Lower lobe of right lung (tissue), 2 donors: ENCODE data around the gene ZNF219. TPM values are rescaled to one million over a fixed set of nuclear protein-coding genes. Genes with fewer than 3 reads are reported as not detected.

Experiments
- ATAC-seq, 2 donors: fragments of 200-7000 bp; cut with Tn5 transposase; one replicate each; pipeline ENCODE4 v1.9.1; 2020 to 2022; ENCODE audit warnings: mild to moderate bottlenecking in 2 of 2, moderate library complexity in 2 of 2
- DNase-seq: peaks from one replicate; pipeline ENCODE4 v3.0.0-alpha.2; 2020
- H3K27ac ChIP-seq: fragments of 200-600 bp; one replicate; pipeline ENCODE4 v1.8.0; 2022
- H3K27me3 ChIP-seq: fragments of 200-600 bp; one replicate; pipeline ENCODE4 v1.8.0; 2022; ENCODE audit warnings: low read depth
- H3K36me3 ChIP-seq: fragments of 200-600 bp; one replicate; pipeline ENCODE4 v1.8.0; 2022; ENCODE audit warnings: mild to moderate bottlenecking
- H3K4me1 ChIP-seq: fragments of 200-600 bp; one replicate; pipeline ENCODE4 v1.8.0; 2022
- H3K4me3 ChIP-seq: fragments of 200-600 bp; one replicate; pipeline ENCODE4 v1.8.0; 2022; ENCODE audit warnings: mild to moderate bottlenecking
- H3K9me3 ChIP-seq: fragments of 200-600 bp; one replicate; pipeline ENCODE4 v1.8.0; 2022
- intact Hi-C: fragments of 100-400 bp; cut with DNase I; formaldehyde crosslinking; loops from one replicate; pipeline ENCODE4 v1.11.0; 2022
- total RNA-seq: library from RNA; stranded (reverse); fragmentation: NEBNext Ultra II Directional; extraction: Animal tissue kit (Norgen Biotek cat#: 25700); gene quantifications from one replicate; pipeline ENCODE4 v1.2.1, GENCODE V29; 2021
- TF ChIP-seq, protein P1 (sequence below): fragments of 200-600 bp; IDR thresholded peaks from one replicate; pipeline ENCODE4 v1.8.0; 2022; ENCODE audit warnings: antibody characterized with exemption, mild to moderate bottlenecking
- donor health status: DM: no; HTN: yes; CAD: no; lungs with severe emphysema.

ZNF219 gene
- total RNA-seq, 1 donor from 2014 or later = 46.1 TPM

DNA sequence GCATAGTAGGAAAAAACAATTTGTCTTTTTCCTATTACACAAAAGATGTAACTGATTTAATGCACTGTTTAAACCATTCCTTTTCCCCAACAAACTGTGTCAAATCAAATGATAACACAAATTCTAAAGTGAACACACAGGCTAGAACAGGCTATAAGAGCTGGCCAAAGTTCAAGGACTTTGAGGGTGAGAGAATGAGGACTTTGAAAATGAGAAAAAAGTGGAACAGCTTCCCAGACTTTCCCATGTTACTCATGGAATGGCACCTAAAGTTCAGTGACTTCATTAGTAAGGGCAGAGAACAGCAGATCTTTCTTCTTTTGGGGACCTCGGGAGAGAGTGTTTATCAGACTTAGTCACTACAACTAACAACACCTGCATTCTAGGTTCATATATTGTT is 25.0 kb upstream of the ZNF219 start:
- TF ChIP-seq, protein P1, sequence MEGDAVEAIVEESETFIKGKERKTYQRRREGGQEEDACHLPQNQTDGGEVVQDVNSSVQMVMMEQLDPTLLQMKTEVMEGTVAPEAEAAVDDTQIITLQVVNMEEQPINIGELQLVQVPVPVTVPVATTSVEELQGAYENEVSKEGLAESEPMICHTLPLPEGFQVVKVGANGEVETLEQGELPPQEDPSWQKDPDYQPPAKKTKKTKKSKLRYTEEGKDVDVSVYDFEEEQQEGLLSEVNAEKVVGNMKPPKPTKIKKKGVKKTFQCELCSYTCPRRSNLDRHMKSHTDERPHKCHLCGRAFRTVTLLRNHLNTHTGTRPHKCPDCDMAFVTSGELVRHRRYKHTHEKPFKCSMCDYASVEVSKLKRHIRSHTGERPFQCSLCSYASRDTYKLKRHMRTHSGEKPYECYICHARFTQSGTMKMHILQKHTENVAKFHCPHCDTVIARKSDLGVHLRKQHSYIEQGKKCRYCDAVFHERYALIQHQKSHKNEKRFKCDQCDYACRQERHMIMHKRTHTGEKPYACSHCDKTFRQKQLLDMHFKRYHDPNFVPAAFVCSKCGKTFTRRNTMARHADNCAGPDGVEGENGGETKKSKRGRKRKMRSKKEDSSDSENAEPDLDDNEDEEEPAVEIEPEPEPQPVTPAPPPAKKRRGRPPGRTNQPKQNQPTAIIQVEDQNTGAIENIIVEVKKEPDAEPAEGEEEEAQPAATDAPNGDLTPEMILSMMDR = no peak
- no peaks in the 10 kb centered on the region for H3K9me3 ChIP-seq
- no peak for DNase-seq
- no peak for ATAC-seq
- H3K27ac ChIP-seq = no peak overlapping the region
- intact Hi-C loops = no loop called here
- H3K36me3 ChIP-seq = no peaks in the 10 kb centered on the region
- no peaks in the 10 kb centered on the region for H3K4me1 ChIP-seq
- no peak overlapping the region for H3K4me3 ChIP-seq
- H3K27me3 ChIP-seq = no peaks in the 10 kb centered on the region

DNA sequence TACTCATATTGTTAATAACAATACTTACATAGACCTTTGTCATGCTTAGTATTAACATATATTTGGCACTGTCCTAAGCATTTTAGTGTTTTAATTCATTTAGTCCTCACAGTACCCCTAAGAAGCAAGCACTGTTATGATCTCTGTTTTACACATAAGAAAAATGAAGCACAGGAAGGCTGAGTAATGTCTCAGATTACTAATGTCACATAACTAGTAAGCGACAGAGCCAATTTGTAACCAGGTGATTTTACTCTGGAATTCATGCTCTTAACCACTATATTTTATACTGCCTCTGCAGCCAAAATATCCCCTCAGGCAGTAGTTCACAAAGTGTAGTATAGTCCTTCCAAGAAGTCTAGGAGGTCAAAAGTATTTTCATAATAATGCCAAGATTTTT is 22.7 kb upstream of the ZNF219 start:
- Histone ChIP-seq H3K4me1 (no peaks in the 10 kb centered on the region), H3K27ac (no peak overlapping the region), H3K27me3 (no peaks in the 10 kb centered on the region), H3K9me3 (no peaks in the 10 kb centered on the region), H3K36me3 (no peaks in the 10 kb centered on the region), H3K4me3 (no peak overlapping the region)
- no peak for DNase-seq
- no peak for ATAC-seq
- intact Hi-C loops = no loop called here
- TF ChIP-seq, protein P1 = no peak

DNA sequence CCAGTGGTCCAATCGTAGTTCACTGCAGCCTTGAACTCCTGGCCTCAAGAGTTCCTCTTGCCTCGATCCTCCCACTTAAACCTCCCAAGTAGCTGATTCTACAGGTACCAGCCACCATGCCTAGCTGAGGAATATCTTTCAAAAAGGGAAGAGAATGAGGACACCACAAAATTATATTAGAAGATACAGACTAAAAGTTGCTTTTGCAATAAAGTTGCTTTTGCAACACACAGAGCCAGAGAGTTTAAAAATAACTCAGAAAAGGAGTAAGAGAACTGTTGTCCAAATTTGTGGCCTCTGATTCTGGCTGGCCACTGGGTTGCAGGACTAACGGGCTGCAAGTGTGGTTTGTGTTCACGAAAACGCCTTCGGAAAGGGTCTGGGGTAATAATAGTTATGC is 22.2 kb upstream of the ZNF219 start:
- DNase-seq (no peak), ATAC-seq (no peak)
- H3K4me1 ChIP-seq = no peaks in the 10 kb centered on the region
- TF ChIP-seq, protein P1 = no peak
- no peaks in the 10 kb centered on the region for H3K27me3 ChIP-seq
- no peaks in the 10 kb centered on the region for H3K36me3 ChIP-seq
- H3K9me3 ChIP-seq = no peaks in the 10 kb centered on the region
- no peak overlapping the region for H3K27ac ChIP-seq
- H3K4me3 ChIP-seq = no peak overlapping the region
- intact Hi-C loops = no loop called here

DNA sequence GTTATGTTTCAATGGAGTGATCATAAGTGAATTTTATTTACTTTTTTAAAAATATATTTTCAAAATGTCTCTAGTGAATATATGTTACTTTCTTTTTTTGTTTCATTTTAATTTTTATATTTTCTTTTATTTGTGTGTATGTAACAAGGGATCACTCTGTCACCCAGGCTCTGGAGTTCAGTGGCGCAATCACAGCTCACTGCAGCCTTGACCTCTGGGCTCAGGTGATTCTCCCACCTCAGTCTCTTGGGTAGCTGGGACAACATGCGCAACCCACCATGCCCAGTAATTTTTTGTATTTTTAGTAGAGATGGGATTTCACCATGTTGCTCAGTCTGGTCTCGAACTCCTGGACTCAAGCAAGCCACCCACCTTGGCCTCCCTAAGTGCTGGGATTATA is 20.5 kb upstream of the ZNF219 start:
- H3K9me3 ChIP-seq = no peaks in the 10 kb centered on the region
- ATAC-seq (no peak), DNase-seq (no peak)
- no peaks in the 10 kb centered on the region for H3K27me3 ChIP-seq
- H3K4me1 ChIP-seq = no peaks in the 10 kb centered on the region
- H3K27ac ChIP-seq = no peak overlapping the region
- TF ChIP-seq, protein P1 = no peak
- no peaks in the 10 kb centered on the region for H3K36me3 ChIP-seq
- no peak overlapping the region for H3K4me3 ChIP-seq
- intact Hi-C loops = no loop called here

DNA sequence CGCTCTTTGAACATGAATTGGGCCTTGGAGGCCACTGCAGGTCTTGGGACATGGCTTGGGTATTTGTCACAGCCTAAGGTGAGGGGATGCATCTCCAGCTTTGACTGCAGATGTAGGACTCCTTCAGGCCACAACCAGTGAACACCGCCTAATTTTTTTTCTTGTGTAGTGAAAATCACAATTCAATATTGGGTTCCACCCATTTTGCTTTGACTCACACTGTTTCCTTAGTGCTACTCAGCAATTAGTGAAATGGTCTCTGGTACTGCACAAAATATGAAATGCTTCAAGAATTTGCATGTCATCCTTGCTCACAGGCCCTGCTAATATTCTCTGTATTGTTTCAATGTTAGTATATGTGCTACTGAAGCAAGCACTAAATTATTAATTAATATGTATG is 14.9 kb upstream of the ZNF219 start:
- ATAC-seq (no peak), DNase-seq (no peak)
- H3K27me3 ChIP-seq = no peaks in the 10 kb centered on the region
- intact Hi-C loops = no loop called here
- no peak overlapping the region for H3K27ac ChIP-seq
- no peaks in the 10 kb centered on the region for H3K4me1 ChIP-seq
- H3K4me3 ChIP-seq = no peak overlapping the region
- no peaks in the 10 kb centered on the region for H3K9me3 ChIP-seq
- TF ChIP-seq, protein P1 = no peak
- no peaks in the 10 kb centered on the region for H3K36me3 ChIP-seq

DNA sequence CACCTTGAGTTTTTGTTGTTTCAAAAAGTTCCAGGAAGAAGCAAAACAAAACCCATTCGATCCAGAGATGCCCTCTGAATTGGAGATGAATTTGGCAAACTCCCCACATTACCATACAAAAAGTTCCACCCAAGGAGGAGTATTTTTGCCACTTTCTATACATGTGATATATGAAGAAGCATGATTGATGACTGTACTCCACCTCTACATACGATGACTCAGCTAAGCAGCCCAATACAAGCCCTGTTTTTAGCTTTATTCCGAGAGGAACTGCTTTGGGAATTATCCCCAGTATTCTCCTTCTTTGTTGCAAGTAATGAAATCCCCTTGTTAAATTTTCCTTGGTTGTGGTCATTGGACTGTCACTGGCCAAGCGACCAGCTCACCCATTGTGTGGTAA is 13.8 kb upstream of the ZNF219 start:
- DNase-seq = no peak
- no peaks in the 10 kb centered on the region for H3K4me1 ChIP-seq
- H3K4me3 ChIP-seq = no peak overlapping the region
- H3K27me3 ChIP-seq = no peaks in the 10 kb centered on the region
- TF ChIP-seq, protein P1 = no peak
- H3K36me3 ChIP-seq = no peaks in the 10 kb centered on the region
- H3K27ac ChIP-seq = no peak overlapping the region
- intact Hi-C loops = no loop called here
- H3K9me3 ChIP-seq = no peaks in the 10 kb centered on the region
- no peak for ATAC-seq
